ENCODE results near the gene P3H2. TPM values are rescaled to one million over a fixed set of nuclear protein-coding genes. Genes with fewer than 3 reads are reported as not detected.

P3H2 gene
- 0.79 and 2.7 TPM in 2 replicates for total RNA-seq

GRCh38 chr3:190120269-190121060 is at the start of gene P3H2:
Gene P3H2, minus strand, starts transcription at chr3:190120897. Its CDS starts 166 bp downstream, at chr3:190120731.

Small RNA genes lying within 50 kb of the gene (small RNA-seq; reads per million reads assigned to genes)
- not detected for gene RNU6-1109P

Other genes with a start within 250 kb of the P3H2 start
- gene CLDN1, start 201.5 kb upstream of the P3H2 start, total RNA-seq = 0.07 and 0.27 TPM in 2 replicates